GM19438 (cell line): ENCODE measurements around the gene CTF1.

Experiments used
- ATAC-seq: cut with Tn5 transposase; IDR thresholded peaks from one replicate; pipeline ENCODE4 v1.9.1; 2021; ENCODE audit warnings: low read depth; ENCODE audit not compliant: unreplicated experiment

The CTF1 gene

GRCh38 chr16:30904114-30904780 lies 7.8 kb downstream of the CTF1 start:
- no peak for ATAC-seq

GRCh38 chr16:30907064-30907463 lies 10.7 kb downstream of the CTF1 start:
- ATAC-seq = no peak

DNA sequence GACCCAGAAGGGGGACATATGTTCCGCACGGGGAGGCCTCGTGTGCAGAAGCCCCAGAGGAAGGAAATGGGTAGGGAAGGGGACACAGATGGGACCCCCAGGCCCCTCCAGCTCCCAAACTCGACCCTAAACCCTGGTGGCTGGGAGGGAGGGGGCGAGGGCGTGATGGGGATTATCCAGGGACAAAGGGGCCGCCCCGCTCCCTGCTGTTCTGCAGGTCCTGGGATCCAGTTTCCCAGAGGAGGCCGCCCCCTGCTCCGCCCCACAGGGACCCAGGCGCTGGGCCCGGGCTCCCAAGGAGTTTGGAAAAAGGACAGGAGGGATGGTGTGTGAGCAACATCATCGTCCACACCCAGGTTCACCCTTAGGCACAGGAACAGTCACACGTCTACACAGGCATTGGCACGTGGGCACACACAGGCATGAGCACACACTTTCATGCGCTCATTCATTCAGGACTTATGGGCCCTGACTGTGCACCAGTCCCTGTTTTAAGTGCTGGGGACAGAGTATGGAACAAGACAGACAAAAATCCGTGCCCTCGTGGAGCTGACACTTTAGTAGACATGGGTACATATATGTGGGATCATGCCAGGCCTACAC lies 14.1 kb downstream of the CTF1 start:
- no peak for ATAC-seq

DNA sequence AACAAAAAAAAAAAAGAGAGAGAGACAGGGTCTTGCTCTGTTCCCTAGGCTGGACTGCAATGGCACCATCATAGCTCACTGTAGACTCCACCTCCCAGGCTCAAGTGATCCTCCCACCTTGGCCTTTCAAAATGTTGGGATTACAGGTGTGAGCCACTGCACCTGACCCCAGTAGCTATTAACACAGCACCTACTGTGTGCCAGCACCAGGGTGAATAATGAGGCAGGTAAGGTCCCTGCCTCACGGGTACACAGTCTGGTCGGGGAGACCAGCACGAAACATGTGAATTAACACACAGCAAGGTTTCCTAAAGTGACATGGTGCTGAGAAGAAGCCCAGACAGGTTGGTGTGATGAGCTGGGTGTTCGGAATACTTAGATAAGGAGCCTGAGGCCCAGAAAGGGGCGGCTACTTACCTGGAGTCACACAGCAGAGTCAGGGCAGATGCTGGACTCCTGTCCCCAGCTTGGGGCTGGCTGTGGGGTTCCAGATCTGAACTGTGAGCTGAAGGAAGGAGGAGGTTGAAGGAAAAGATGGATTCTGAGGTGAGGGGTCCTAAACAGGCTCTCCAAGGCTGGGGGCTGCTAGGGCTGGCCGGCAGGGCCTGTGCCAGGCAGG lies 16.5 kb downstream of the CTF1 start:
- ATAC-seq = no peak

DNA sequence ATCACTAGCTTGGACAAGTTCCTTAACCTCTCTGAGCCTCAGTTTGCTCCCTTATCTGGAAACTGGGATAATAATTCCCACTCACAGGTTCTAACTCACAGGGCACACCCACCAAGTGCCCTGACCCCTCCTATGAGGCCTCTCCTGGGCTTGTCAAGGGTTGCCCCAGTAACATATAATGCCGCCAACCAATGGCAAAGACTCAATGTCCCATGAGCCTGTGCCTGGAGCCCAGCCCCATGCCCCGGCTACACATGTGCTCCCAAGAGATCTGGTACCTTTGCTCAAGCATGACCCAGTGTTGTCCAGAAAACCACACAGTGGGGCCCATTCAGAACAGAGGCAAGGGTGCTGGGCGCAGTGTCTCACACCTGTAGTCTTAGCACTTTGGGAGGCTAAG lies 18.4 kb downstream of the CTF1 start:
- no peak for ATAC-seq

GRCh38 chr16:30918614-30919013 lies 22.2 kb downstream of the CTF1 start:
- ATAC-seq = no peak

GRCh38 chr16:30920891-30921290 lies 24.5 kb downstream of the CTF1 start:
- ATAC-seq = no peak

DNA sequence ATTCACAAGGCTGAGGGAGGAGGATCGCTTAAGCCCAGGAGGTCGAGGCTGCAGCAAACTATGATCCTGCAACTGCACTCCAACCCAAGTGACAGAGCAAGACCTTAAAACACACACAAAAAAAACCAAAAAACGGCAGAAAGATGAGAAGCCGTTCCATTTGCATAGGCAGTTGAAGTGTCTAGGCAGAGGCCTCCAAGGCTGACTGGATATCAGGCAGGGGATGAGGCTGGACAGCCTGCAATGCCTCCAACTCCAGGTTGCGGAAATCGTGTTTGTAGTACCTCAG lies 25.0 kb downstream of the CTF1 start:
- no peak for ATAC-seq

GRCh38 chr16:30921748-30922419 lies 25.5 kb downstream of the CTF1 start:
- no peak for ATAC-seq

DNA sequence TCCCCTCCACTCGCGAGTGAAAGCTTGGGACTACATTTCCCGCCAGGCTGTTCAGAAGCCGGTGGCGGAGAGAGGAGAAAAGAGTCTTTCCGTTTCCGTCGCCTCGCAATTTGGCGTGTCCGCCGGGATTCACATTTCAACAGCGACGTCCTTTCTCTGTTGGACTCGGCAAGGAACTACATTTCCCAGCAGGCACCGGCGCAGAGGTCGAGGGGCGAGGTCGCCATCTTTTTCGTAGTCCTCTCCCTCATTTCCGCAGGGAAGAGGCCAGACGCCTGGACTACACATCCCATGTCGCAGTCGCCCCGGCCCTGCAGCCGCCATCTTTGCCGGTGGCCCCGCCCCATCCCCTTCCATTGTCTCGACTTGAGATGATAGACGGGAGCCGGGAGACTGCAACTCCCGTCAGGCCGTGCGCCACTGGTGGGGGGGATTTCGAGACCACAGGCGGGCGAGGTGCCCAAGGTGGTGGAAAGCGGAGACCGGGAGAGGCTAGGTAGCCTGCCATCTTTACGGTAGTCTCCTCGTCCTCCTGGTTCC lies 26.1 kb downstream of the CTF1 start:
- ATAC-seq = peak; percentile 69

DNA sequence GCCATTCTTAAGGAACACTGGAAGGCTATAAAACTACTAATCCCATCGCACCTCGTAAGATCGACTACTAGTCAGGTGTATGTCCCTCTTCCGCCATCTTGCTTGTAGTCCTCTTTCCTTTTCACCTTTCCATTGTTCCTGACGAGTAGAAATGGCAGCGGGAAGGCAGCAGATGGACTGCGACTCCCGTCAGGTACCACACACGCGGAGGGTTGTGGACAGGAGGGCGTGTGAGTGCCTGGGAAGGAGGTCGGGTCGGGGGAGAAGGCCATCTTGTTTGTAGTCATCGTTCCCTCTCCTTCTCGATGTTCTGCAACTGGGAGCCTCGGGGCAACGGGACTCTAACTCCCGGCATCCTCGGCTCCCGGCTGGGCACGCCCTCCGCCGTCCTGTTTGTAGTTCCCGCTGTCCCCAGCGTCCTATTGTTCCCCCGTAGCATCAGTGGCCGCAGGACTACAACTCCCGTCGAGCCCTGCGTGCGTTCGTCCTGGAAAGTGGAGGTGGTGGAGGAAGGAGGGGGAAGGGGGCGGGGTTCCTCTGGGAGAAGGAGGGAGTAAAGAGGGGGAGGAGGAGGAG lies 26.6 kb downstream of the CTF1 start:
- peak; percentile 68 for ATAC-seq

- ATAC-seq = no peak
These were observed 27.2 kb downstream of the CTF1 start, which contains the start of gene FBXL19 for GRCh38 chr16:30923554-30924075. Gene FBXL19 (plus strand): TSS chr16:30923572. CDS start chr16:30925755, 2,183 bp downstream.

- ATAC-seq = no peak
These were observed 27.9 kb downstream of the CTF1 start for GRCh38 chr16:30924076-30924912.

GRCh38 chr16:30924913-30925631 lies 28.7 kb downstream of the CTF1 start:
- no peak for ATAC-seq

GRCh38 chr16:30925632-30925987 lies 29.2 kb downstream of the CTF1 start:
- ATAC-seq = no peak

DNA sequence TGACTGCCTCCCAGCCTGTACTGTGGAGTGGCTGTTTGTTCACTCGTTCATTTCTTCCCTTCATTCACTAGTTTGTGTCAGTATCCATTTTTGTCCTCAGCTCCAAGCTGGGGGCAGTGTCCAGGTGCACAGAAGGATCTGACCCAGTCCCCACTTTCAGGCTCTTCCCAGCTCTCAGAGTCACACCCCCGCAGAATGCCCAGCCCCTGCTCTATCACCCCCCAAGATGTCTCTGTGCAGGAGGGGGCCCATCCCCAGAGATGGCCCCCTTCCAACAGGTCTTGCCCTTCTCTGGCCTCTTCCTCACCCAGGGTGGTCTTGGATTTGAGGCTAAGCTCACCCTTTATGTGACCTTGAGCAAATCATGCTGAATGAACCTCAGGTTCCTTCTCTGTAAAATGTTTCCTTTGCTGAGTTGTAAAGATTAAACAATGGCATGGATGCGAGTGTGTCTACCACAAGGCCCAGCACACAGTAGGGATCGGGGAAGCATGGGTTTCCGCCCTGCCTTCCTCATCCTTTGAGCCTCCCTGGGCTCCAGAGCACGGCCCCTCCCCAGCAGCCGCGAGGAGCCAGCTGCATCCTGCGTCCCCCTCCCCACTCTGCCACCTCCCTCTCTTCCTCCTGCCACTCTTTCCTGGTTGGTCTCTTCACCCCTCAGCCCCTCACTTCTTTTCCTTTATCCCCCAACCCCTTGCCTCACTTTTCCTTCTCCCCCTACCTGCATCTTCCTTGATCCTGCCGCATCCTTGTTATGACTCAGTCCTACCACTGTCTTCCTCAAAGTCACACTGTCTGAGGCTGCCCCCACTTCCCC lies 29.8 kb downstream of the CTF1 start:
- ATAC-seq = no peak

DNA sequence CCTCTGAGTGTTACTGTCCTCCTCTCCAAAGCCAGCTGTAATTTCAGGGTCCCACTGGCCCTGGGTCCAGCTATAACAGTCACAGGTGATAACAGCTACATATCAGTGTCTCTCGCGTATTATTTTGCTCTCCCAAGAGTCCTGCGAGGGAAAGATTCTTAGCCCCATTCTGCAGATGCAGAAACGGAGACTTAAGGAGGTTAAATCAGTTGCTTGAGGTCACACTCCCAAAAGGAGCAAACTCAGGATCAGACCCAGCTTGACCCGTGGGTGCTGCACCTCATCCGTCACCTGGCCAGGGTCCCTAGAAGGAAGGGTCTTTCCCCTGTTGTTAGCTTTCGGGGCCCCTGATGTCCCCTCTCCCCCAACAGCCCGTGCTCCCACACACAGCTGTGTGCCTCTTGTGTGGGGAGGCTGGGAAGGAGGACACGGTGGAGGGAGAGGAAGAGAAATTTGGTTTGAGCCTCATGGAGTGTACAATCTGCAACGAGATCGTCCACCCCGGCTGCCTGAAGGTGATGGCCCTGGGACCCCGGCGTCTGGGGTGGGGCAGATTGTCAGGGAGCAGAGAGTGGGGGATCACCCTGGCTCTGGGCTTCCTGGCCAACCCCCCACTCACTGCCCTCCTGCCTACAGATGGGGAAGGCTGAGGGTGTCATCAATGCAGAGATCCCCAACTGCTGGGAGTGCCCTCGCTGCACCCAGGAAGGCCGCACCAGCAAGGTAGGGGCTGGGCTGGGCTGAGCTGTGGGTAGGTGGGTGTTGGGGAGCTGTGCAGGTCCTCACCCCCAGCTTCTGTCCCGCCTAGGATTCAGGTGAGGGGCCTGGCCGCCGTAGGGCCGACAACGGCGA lies 30.7 kb downstream of the CTF1 start:
- no peak for ATAC-seq
